Activated CD8-positive, alpha-beta memory T cell treated with anti-CD3 and anti-CD28 coated beads, Interleukin-2, amount 50 U/mL, for 1 hour (primary cell): Measurements from ENCODE around the gene C11orf91.
"Not testable (repeated sequence)": the region's sequence is repeated elsewhere in the genome, so short reads cannot be mapped to it uniquely, and the experiment has no call there.

ENCODE experiments used
- DNase-seq: peaks from one replicate; pipeline ENCODE4 v3.0.0-alpha.2; 2020; ENCODE audit errors: extremely low read depth

Gene C11orf91

DNA sequence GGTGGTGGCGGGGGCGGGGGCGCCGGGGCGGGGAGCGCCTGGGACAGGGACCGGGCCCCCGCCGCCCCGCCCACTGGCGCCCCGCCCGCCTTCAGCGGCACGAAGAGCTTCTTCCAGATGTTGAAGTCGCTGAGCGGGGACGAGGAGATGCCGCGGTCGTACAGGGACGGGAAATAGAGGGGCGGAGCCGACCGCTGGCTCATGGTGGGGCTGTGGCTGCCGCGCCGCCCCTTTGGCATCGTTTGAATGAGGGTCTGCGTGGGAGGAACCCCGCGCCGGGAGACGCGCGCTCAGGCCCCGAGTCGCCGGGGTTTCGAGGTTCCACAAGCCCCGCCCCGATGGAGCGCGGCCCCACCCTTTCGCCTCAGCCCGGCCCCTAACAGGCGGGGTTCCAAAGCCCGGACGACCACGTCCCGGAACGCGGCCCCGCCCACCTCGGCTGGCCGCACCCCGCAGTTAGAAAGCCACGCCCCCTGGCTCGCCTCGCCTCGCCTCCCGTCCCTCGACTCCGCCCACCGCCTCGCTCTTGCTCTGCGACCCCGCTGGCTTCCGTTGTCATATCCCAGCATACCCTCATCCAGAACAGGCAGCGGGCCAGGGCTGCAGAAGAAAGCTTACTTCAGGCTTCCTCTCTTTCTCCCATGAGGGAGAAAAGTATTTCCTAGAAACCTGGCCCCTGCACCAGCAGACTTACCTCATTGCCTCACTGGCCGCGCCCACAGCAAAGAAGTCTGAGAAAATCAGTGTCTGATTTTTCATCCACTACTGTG, at the start of gene C11orf91:
Gene C11orf91 (minus strand): TSS at position 325 of the 770 bp plus-strand sequence. CDS start 86 bp downstream, at position 239.
- DNase-seq, result peak; percentile 63

GRCh38 chr11:33747979-33748378, 47.4 kb upstream of the C11orf91 start:
- DNase-seq, result no peak

GRCh38 chr11:33743291-33743690, 42.7 kb upstream of the C11orf91 start:
- no peak for DNase-seq

GRCh38 chr11:33742249-33742851, 41.7 kb upstream of the C11orf91 start:
- no peak for DNase-seq

- no peak for DNase-seq
Measured at GRCh38 chr11:33741806-33742205, 41.2 kb upstream of the C11orf91 start.

DNA sequence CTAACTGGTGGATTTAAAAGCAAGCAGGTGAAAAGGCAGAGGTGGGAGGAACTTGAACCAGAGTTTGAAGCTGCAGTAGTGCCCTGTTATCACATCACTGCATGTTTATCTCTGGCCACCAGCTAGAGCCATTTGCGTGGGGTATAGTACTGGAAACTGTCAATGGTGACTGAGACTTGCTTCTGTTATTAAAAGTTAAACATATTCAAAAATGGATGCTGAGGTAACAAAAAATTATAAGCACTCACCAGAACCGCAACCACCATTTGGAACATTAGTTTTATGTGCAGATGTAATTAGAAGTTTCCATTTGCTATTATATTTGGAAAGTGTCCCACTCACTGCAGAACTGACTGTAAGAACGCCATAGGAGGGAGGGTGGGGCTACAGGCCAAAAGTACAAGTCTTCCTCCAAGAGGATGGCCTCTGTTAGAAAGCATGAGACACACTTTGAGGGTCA, 36.8 kb upstream of the C11orf91 start:
- DNase-seq, result no peak

DNA sequence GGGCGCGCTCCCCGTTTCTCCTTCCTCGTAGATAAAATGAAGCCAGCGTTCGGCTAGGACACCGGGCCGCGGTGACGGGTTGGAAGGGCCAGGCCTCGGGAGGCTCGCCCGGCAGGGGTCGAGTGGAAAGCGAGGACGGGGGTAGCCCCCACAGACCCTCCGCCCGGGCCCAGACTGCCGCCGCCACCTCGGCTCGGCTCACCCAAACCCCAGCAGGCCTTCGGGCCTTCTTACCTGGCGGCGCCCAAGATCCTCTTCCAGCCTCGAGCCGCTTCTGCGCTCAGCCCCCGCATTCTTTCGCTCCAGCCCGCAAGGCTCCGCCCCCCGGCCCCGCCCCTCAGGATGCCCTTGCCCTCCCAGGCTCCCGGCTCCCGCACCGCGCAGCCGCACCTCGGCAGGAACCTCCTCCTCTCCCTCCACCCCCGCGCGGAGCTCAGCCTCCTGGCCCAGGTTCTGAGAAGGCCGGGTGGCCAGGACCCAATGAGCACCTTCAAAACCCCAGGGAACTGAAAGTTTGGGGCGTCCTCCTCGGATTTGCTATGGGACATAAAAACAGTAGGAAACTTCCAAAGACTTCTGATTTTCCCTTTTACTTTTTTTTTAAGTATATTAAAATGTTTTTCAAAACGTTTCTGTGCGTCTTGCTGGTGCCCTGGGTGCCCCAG, 35.7 kb upstream of the C11orf91 start, which contains the start of gene CD59:
Gene CD59 (minus strand): TSS at position 276 of the 665 bp plus-strand sequence. CDS start 13,978 bp downstream, outside the sequence.
- peak; percentile 66 for DNase-seq

- DNase-seq, result no peak
Measured at GRCh38 chr11:33735271-33736147, 34.9 kb upstream of the C11orf91 start.

GRCh38 chr11:33734441-33735270, 34.0 kb upstream of the C11orf91 start:
- DNase-seq, result no peak

- no peak for DNase-seq
Measured at GRCh38 chr11:33733980-33734379, 33.4 kb upstream of the C11orf91 start.

DNA sequence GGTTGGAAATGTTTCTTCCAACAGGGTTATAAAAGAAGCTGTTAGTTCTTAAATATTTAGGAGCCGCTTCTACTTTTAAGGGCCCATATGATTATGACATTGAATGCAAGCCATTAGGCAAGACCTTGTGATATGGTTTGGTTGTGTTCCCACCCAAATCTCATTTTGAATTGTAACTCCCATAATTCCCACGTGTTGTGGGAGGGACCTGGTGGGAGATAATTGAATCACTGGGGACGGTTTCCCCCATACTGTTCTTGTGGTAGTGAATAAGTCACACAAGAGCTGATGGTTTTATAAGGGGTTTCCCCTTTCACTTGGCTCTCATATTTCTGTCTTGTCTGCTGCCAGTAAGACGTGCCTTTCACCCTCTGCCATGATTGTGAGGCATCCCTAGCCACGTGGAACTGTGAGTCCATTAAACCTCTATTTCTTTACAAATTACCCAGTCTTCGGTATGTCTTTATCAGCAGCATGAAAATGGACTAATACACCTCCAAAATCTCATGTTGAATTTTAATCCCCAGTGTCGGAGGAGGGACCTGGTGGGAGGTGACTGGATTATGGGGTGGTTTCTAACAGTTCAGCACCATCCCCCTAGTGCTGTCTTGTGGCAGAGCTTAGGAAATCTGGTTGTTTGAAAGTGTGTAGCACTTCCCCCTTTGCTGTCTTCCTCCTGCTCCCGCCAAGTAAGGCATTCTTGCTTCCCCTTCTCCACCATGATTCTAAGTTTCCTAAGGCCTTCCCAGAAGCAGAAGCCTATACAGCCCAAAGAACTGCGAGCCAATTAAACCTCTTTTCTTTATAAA, 31.3 kb upstream of the C11orf91 start:
- no peak for DNase-seq

DNA sequence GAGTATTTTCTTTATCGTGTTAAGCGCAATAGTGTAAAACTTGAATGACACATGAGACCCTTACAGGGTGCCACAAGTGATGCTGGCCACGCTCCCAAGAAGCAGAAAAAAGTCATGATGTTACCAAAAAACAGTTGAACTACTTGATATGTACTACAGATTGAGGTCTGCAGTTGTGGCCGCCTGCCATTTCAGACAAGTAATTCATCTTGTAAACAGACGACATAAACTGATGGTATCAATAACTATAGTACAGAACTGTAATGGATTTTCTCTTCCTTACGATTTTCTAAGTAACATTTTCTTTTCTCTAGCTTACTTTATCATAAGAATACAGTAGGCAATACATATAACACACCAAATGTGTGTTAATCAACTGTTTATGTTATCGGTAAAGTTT, 30.1 kb upstream of the C11orf91 start:
- DNase-seq, result no peak

GRCh38 chr11:33729072-33729664, 28.5 kb upstream of the C11orf91 start:
- DNase-seq, result not testable (repeated sequence)

DNA sequence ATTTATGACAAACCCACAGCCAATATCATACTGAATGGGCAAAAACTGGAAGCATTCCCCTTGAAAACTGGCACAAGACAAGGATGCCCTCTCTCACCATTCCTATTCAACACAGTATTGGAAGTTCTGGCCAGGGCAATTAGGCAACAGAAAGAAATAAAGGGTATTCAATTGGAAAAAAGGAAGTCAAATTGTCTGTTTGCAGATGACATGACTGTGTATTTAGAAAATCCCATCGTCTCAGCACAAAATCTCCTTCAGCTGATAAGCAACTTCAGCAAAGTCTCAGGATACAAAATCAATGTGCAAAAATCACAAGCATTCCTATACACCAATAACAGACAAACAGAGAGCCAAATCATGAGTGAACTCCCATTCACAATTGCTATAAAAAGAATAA, 26.9 kb upstream of the C11orf91 start:
- not testable (repeated sequence) for DNase-seq

DNA sequence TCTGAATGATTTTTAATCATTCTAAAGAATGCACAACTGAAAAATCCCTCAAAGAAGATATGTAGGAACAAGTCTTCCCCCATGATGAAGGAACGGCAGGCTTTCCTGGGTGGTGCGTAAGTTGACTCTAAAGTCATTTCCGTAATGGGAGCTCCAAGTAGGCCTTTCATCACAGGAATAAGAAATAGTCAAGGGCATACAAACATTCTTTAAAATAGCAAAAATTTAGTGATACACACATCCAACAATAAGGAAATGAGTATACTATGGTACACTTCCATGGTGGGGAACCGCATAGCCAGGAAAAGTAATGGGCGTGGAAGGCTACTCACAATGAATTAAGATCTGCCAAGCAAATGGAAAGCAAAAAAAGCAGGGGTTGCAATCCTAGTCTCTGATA, 24.9 kb upstream of the C11orf91 start:
- no peak for DNase-seq

- no peak for DNase-seq
Measured at GRCh38 chr11:33724644-33725035, 24.0 kb upstream of the C11orf91 start.

DNA sequence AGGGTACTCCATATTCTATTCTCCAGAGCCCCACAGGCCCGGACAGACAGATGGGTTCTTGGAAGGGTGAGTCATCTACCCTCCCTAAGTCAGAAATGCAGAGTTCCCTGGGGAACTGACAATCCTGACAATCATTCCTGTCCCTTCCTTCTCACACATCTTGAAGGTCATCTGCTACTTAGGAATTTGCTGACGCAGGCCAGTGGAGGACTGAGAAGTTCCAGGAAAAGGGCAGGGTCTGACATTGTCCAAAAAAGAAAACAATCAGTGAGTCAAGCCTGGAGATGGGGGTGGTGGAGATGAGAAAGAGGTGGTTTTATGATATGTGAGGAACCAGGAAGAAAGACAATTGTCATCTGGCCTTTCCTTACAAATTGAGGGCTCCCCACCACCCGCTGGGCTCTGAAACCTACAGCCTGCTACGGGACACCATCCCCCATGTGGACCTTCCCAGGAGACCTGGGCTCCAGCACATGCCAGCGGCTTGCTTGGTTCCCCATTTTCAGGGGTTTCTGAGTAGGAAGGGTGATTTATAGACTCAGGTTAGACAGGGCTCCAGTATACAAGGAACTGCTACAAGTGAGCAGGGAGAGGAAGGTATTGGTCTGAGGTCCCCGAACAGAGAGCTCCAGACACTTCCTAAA, 22.7 kb upstream of the C11orf91 start:
- no peak for DNase-seq

- DNase-seq, result no peak
Measured at GRCh38 chr11:33722590-33723234, 22.1 kb upstream of the C11orf91 start.
